Measurements from ENCODE around the gene ARL15. TPM values are rescaled to one million over a fixed set of nuclear protein-coding genes. Genes with fewer than 3 reads are reported as not detected.

ARL15 gene
- total and polyA plus RNA-seq, 2 of the 8 experiments (the other 6 are each of a cell fraction or from before 2014, with no cell fraction given), result 9.9 to 21.2 TPM

GRCh38 chr5:54073735-54074134 is 236.6 kb downstream of the ARL15 start:
- Histone ChIP-seq H2AK5ac (ENCODE audit: low read depth, low read length) (no peak overlapping the region), H3K14ac (ENCODE audit: insufficient read length) (no peak overlapping the region), H3K27me3 (replicated peaks in 1 of 4; ENCODE audit: control insufficient read depth in 3 of 4, extremely low read depth in 1 of 4, insufficient read depth in 3 of 4, low read length in 3 of 4) (no peaks in the 10 kb centered on the region), H3K23me2 (ENCODE audit: low read depth, low read length) (no peaks in the 10 kb centered on the region), H4K91ac (replicated peaks; ENCODE audit: insufficient read length, low read length) (no peak overlapping the region), H4K8ac (ENCODE audit: extremely low read depth, insufficient read depth, low read length) (no peak overlapping the region), H3K27ac (ENCODE audit: low read depth, low read length) (no peak overlapping the region), H4K5ac (ENCODE audit: insufficient read length, low read depth, low read length) (no peak overlapping the region), H3K79me2 (ENCODE audit: control insufficient read depth in 1 of 2, insufficient read depth in 2 of 2, low read length in 2 of 2) (no peaks in the 10 kb centered on the region), H2BK20ac (ENCODE audit: low read length) (no peak overlapping the region), H3K23ac (ENCODE audit: insufficient read length) (no peak overlapping the region), H3K18ac (ENCODE audit: extremely low read depth, low read length) (no peak overlapping the region), H3K4me3 (ENCODE audit: extremely low read depth in 1 of 4, insufficient read depth in 2 of 4, low read depth in 3 of 4, low read length in 4 of 4) (no peak overlapping the region), H2BK5ac (ENCODE audit: low read depth, low read length) (no peak overlapping the region), H3K4me2 (ENCODE audit: insufficient read depth in 1 of 2, low read depth in 2 of 2, low read length in 2 of 2) (no peak overlapping the region), H2BK15ac (ENCODE audit: low read length) (no peak overlapping the region), H3K36me3 (ENCODE audit: control insufficient read depth in 2 of 4, insufficient read depth in 4 of 4, low read length in 3 of 4) (no peaks in the 10 kb centered on the region), H2AFZ (ENCODE audit: low read length) (no peak overlapping the region), H3K4ac (replicated peaks; ENCODE audit: insufficient read length, low read depth, low read length) (no peak overlapping the region), H4K20me1 (replicated peaks in 1 of 2; ENCODE audit: control insufficient read depth in 1 of 2, insufficient read depth in 2 of 2, low read length in 2 of 2) (no peaks in the 10 kb centered on the region), H3K9me3 (ENCODE audit: insufficient read depth in 2 of 2, low read depth in 1 of 2, low read length in 1 of 2) (no peaks in the 10 kb centered on the region), H3K9ac (replicated peaks in 1 of 4; ENCODE audit: extremely low read depth in 1 of 4, low read depth in 3 of 4, low read length in 3 of 4) (no peak overlapping the region), H2BK12ac (ENCODE audit: low read depth, low read length) (no peak overlapping the region), H3K79me1 (ENCODE audit: low read depth, low read length) (no peaks in the 10 kb centered on the region), H2BK120ac (replicated peaks; ENCODE audit: low read depth, low read length) (no peak overlapping the region), H3K56ac (replicated peaks; ENCODE audit: insufficient read length, low read depth, low read length) (no peak overlapping the region), H3K4me1 (replicated peaks in 1 of 4; ENCODE audit: control insufficient read depth in 3 of 4, insufficient read depth in 4 of 4, low read length in 3 of 4) (no peaks in the 10 kb centered on the region; a peak in 1 of 7 replicates)
- DNase-seq (ENCODE audit: low read depth in 1 of 2, low spot score in 2 of 2) (no peak), FAIRE-seq (no peak)
- WGBS, 2 experiments (ENCODE audit: extremely low coverage in 1 of 2, insufficient coverage in 1 of 2, insufficient read length in 1 of 2, insufficient replicate concordance in 2 of 2, low coverage in 1 of 2, low lambda C conversion rate in 2 of 2, missing lambda C conversion rate in 1 of 2), result 84% methylated on average over 2 of the region's 2 CpGs; no CpG with 5 or more reads in 1 of the 2 experiments
- ChIA-PET POLR2A (ENCODE audit: partially characterized antibody) (no interaction called here), CTCF (ENCODE audit: partially characterized antibody) (interaction anchor here (0.7 to 1.8 kb wide), 4 partner anchors 9 to 648 kb away, joined by 3 to 7 read pairs (median 4); no protein-coding TSS in a partner anchor)
- TF ChIP-seq TEAD4 (IDR thresholded peaks at IDR 0.05; ENCODE audit: low read depth, low read length) (0 out of 2 replicates have a peak, but pooled peaks have one; percentile 5), GABPA (IDR thresholded peaks at IDR 0.05; ENCODE audit: borderline replicate concordance, insufficient read depth, low read length) (no peak)

Measured in H1 (cell line).